Chondrocyte (in vitro differentiated cells): Measurements from ENCODE around the gene AGPAT2. TPM values are rescaled to one million over a fixed set of nuclear protein-coding genes. Genes with fewer than 3 reads are reported as not detected.

Source experiments
- DNase-seq: peaks from one replicate; pipeline ENCODE4 v3.0.0; 2021; ENCODE audit warnings: mixed read lengths, low spot score
- H3K27ac Mint-ChIP-seq: one replicate; pipeline ENCODE4 v1.8.0; 2021; ENCODE audit warnings: mild to moderate bottlenecking, moderate library complexity, mixed read lengths; ENCODE audit not compliant: unreplicated experiment
- H3K27me3 Mint-ChIP-seq: 2 replicates; pipeline ENCODE4 v1.8.0; 2021; ENCODE audit warnings: low read depth, mixed read lengths
- H3K36me3 Mint-ChIP-seq: 2 replicates; pipeline ENCODE4 v1.8.0; 2021; ENCODE audit warnings: low read depth, mixed read lengths
- H3K4me1 Mint-ChIP-seq: 2 replicates; pipeline ENCODE4 v1.8.0; 2021; ENCODE audit warnings: low read depth, mild to moderate bottlenecking, mixed read lengths
- H3K4me3 Mint-ChIP-seq: one replicate; pipeline ENCODE4 v1.8.0; 2021; ENCODE audit warnings: mild to moderate bottlenecking, moderate library complexity, mixed read lengths; ENCODE audit not compliant: unreplicated experiment
- H3K9me3 Mint-ChIP-seq: 2 replicates; pipeline ENCODE4 v1.8.0; 2021; ENCODE audit warnings: low read depth, mixed read lengths
- total RNA-seq: library from RNA; stranded (reverse); gene quantifications from 3 replicates; pipeline ENCODE4 v1.2.1, GENCODE V29; 2021
- TF ChIP-seq, protein P1 (sequence below): fragments of 200-600 bp; sonication (generic); IDR thresholded peaks from 2 replicates; pipeline ENCODE4 v1.5.0; 2021; ENCODE audit warnings: antibody characterized with exemption, mild to moderate bottlenecking, moderate library complexity

Gene AGPAT2
- total RNA-seq, 1 donor from 2014 or later: 39.8 TPM

DNA sequence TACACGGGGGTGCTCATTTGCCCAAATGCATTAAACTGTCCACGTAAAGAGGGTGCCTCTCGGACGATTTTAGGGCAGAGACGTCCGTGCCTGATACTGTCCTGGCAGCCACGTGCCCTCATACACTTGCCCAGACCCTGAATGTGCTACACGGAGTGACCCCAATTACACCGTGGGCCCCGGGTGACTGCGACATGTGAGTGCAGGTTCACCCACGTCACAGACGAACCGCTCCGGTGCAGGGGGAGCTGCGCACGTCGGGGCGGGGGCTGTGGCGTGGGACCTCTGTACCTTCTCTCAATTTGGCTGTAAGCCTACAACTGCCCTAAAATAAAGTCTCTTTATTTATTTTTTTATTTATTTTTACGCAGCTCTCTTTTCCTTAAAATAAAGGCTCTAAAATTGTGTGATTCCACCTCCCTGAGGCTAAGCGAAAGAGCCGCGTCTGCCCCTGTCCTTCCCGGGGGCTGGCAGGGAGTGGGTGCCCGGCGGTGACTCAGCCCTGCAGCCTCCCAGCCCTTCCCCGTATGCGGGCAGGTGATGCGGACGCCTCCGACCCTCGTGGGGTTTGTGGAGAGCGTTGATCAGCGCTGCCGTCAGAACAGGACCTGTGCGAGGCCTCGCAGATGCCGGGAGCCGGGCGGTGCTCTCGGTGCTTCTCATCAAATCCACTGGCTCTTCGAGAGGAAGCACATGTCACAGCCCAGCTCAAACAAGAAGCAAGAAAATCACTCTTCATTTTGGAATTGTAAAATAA lies 33.8 kb downstream of the AGPAT2 start:
- no peak overlapping the region for H3K4me3 Mint-ChIP-seq
- TF ChIP-seq, protein P1, sequence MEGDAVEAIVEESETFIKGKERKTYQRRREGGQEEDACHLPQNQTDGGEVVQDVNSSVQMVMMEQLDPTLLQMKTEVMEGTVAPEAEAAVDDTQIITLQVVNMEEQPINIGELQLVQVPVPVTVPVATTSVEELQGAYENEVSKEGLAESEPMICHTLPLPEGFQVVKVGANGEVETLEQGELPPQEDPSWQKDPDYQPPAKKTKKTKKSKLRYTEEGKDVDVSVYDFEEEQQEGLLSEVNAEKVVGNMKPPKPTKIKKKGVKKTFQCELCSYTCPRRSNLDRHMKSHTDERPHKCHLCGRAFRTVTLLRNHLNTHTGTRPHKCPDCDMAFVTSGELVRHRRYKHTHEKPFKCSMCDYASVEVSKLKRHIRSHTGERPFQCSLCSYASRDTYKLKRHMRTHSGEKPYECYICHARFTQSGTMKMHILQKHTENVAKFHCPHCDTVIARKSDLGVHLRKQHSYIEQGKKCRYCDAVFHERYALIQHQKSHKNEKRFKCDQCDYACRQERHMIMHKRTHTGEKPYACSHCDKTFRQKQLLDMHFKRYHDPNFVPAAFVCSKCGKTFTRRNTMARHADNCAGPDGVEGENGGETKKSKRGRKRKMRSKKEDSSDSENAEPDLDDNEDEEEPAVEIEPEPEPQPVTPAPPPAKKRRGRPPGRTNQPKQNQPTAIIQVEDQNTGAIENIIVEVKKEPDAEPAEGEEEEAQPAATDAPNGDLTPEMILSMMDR: no peak
- H3K36me3 Mint-ChIP-seq: no peaks in the 10 kb centered on the region
- H3K27me3 Mint-ChIP-seq: peaks cover 6% of the 10 kb centered on the region
- no peak overlapping the region for H3K27ac Mint-ChIP-seq
- no peak for DNase-seq
- no peaks in the 10 kb centered on the region for H3K9me3 Mint-ChIP-seq
- peaks cover 6% of the 10 kb centered on the region for H3K4me1 Mint-ChIP-seq

DNA sequence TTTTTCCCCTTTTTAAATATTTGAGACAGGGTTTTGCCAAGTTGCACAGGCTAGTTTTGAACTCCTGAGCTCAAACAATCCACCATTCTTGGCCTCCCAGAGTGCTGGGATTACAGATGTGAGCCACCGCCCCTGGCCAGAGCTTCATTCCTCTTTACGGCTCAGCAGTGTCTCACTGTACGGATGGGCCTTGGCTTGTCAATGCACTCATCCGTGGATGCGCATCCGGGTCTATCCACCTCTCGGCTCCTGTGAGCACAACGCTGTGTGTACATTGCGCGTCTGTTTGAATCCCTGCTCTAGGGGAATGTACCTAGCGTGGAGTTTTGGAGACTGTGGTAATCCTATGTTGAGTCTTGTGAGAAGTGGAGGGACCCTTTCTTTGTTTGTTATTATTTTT lies 35.4 kb downstream of the AGPAT2 start:
- Mint-ChIP-seq H3K4me1 (peaks cover 6% of the 10 kb centered on the region), H3K4me3 (no peak overlapping the region), H3K9me3 (no peaks in the 10 kb centered on the region), H3K27me3 (no peaks in the 10 kb centered on the region), H3K27ac (no peak overlapping the region), H3K36me3 (no peaks in the 10 kb centered on the region)
- TF ChIP-seq, protein P1: no peak
- no peak for DNase-seq

DNA sequence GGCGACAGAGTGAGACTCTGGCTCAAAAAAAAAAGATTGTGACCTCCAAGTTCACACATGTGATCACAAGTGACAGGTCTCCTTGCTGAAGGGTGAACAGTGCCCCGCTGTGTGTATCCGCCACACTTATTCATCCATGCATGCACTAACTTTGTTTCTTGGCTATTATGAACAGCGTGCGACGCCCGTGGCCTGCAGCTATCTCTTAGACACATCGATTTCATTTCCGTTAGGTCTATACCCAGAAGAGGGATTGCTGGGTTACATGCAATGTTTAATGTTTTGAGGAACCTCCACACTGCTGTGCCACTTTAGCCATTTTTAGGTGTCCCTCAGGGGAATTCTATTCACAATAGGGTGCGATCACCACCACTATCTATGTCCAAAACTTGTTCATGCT lies 36.6 kb downstream of the AGPAT2 start:
- Mint-ChIP-seq H3K36me3 (no peaks in the 10 kb centered on the region), H3K4me1 (peaks cover 6% of the 10 kb centered on the region), H3K4me3 (no peak overlapping the region)

DNA sequence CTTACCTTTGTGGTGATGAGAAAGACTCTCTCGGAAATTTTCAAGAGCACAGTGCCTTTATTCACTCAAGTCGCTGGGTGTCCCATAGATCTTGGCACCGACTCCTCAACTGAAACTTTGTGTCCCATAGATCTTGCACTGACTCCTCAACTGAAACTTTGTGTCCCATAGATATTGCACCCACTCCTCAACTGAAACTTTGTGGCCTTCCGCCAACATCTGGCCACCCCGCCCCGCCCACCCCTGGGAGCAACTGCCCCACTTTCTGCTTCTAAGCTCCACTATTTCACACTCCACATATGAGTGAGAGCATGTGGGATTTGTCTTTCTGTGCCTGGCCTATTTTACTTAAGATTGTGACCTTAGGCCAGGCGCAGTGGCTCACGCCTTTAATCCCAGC lies 37.2 kb downstream of the AGPAT2 start:
- Mint-ChIP-seq H3K4me1 (peaks cover 6% of the 10 kb centered on the region), H3K9me3 (no peaks in the 10 kb centered on the region)

More for the DNA sequence above, 36.6 kb downstream of the AGPAT2 start:
- no peaks in the 10 kb centered on the region for H3K27me3 Mint-ChIP-seq
- TF ChIP-seq, protein P1: no peak
- no peak overlapping the region for H3K27ac Mint-ChIP-seq
- H3K9me3 Mint-ChIP-seq: no peaks in the 10 kb centered on the region
- no peak for DNase-seq

DNA sequence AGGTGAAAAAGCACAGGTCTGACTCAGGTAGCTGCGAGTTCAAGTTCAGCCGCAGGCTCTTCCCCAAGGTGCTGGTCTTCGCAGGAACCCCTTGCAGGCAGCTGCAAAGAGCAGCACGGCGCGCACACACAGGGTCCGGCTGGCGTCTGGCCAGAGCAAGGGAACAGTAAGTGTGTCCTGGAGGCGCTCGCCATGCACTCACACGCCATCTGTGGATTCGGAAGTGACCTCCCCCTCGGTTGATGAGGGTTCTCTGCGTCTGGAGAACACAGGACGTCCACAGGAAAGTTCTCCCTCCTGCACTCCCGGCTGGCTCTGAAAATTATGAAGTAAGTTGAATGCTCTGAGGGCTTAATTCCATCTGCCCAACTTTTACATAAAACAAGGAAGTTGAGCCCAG lies 38.5 kb downstream of the AGPAT2 start:
- Mint-ChIP-seq H3K9me3 (no peaks in the 10 kb centered on the region), H3K27me3 (no peaks in the 10 kb centered on the region), H3K4me1 (peaks cover 6% of the 10 kb centered on the region), H3K27ac (no peak overlapping the region), H3K4me3 (no peak overlapping the region), H3K36me3 (no peaks in the 10 kb centered on the region)
- DNase-seq: no peak
- TF ChIP-seq, protein P1: no peak

More for the DNA sequence above, 37.2 kb downstream of the AGPAT2 start:
- Mint-ChIP-seq H3K4me3 (no peak overlapping the region), H3K36me3 (no peaks in the 10 kb centered on the region), H3K27me3 (no peaks in the 10 kb centered on the region), H3K27ac (no peak overlapping the region)
- TF ChIP-seq, protein P1: no peak
- no peak for DNase-seq
